Pulmonary artery endothelial cell (primary cell): Measurements from ENCODE around the gene CBX4. TPM values are rescaled to one million over a fixed set of nuclear protein-coding genes. Genes with fewer than 3 reads are reported as not detected.
"Not testable (repeated sequence)": the region's sequence is repeated elsewhere in the genome, so short reads cannot be mapped to it uniquely, and the experiment has no call there.

Experiments used
- DNase-seq: peaks from one replicate; pipeline ENCODE4 v3.0.0-alpha.2; 2011; ENCODE audit warnings: low read depth, low spot score
- total RNA-seq: library from RNA; depleted of rRNA; stranded (reverse); fragments of >200 nt; gene quantifications from 2 replicates; pipeline ENCODE4 v1.2.3, GENCODE V29; 2014

Gene CBX4
- total RNA-seq, 1 donor from 2014 or later: 7.6 TPM

- no peak for DNase-seq
Measured at GRCh38 chr17:79861413-79862216, 22.4 kb upstream of the CBX4 start.

DNA sequence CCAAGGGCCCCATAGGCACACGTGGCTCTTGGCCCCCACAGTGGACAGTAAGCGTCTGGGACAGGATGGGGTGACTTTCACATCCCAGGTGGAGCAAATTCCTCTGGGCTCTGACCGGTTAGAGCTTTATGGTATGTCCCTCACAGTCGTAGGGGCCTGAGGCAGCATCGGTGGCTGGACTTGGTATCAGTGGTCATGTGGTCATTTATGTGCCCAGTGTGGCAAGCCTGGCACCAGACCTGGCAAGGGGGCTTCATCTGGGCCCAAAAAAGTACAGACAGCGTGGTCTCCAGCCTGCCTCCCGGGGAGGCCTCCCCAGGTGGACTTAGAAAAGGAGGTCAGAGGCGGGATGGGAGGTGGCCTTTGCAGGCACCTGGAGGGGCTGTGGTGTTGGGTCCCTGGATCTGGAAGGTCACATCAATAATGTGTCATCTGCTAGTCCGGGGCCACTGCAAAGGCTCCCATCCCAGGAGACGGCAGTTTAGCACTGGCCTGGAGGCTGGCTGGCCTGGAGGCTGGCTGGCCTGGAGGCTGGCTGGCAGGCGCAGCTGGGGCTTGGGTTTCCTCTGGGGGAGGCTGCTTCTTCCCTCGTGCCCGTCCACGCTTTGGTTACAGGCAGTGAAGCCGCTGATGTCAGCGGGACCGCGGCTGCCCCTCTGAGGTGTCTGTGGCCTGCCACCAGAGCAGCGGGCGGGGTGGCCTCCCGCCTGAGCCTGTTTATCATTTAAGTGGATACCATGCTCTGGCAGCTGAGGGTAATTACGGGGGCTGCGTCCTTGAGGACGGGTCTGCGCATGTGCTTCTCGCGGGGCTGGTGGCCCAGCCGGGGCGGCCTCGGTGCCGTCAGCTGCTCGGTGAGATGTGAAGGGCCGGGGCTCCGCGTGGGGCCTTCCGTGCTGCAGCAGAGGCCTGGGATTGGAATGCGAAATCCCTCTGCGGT, 20.7 kb upstream of the CBX4 start:
- no peak for DNase-seq

DNA sequence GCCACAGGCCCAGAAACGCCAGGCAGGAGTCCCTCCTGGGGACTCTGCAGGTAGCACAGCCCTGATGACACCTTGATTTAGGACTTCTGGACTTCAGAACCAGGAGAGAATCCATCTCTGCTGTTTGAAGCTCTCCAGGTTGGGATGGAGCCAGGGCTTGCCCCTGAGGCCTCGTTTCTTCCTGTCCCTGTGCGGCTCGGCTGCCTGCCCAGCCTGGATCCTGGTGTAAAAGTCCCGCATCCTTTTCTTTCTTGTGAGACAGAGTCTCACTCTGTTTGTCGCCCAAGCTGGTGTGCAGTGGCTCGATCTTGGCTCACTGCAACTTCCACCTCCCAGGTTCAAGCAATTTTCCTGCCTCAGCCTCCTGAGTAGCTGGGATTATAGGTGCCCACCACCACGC, 17.9 kb upstream of the CBX4 start:
- DNase-seq: no peak

DNA sequence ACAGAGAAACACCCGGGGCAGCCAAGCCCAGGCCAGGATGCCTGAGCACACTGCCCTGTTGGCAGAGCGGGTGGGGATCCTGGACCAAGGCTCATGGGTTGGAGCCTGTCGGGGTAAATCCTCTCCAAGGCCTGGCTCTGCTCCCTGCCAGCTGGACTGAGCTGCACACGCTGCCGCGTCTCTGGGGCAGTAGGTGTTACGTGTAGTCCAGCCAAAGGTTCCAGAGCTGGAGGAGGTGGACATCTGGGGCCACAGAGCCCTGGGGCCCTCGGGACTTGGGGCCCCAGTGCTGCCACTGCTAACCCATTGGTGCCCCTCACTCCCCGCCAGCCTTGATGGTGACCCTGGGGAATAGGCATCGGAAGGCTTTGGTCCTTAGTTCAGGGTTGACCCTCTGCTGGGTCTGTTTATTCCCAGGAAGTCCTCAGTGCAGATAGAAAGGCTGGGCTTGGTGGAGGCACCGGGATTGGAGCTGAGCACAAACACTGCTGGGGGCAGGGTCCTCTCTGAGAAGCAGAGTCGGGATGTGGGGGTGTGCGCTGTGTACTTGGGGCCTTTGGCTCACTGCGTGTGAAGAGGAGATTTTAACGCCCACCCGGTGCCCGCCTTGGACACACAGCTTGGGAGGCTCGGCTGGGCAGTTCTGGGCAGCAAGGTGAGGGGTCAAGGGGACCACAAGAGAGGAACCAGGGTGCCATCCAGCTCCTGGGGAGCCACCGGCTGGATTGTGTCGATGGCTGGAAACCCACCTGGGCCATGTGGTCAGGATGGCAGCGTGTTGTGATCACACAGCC, 16.3 kb upstream of the CBX4 start:
- DNase-seq: no peak

- no peak for DNase-seq
Measured at GRCh38 chr17:79854080-79855060, 15.1 kb upstream of the CBX4 start.

DNA sequence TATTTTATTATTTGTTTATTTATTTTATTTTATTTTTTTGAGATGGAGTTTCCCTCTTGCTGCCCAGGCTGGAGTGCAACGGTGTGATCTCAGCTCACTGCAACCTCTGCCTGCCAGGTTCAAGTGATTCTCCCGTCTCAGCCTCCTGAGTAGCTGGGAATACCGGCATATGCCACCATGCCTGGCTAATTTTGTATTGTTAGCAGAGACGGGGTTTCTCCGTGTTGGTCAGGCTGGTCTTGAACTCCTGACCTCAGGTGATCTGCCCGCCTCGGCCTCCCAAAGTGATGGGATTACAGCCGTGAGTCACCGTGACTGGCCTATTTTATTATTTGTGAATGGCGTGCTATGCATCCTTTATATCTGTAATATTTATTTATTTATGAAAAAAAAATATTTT, 13.9 kb upstream of the CBX4 start:
- not testable (repeated sequence) for DNase-seq

DNA sequence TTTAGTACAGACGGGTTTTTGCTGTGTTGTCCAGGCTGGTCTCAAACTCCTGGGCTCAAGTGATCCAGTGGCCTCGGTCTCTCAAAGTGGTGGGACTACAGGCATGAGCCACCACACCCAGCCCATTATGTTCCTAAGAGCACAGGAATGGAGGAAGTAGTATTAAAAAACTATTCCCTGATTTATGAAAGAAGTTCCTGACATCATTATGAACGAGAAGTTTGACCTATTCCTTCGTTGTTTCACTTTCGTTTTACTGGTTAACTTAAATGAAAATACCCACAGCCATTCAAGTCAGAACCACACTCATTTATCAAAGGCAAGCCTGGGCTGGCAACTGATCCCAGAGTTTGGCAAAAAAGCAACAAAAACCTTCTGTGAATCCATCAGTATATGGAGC, 13.5 kb upstream of the CBX4 start:
- DNase-seq: no peak

- DNase-seq: no peak
Measured at GRCh38 chr17:79851461-79851817, 12.2 kb upstream of the CBX4 start.

DNA sequence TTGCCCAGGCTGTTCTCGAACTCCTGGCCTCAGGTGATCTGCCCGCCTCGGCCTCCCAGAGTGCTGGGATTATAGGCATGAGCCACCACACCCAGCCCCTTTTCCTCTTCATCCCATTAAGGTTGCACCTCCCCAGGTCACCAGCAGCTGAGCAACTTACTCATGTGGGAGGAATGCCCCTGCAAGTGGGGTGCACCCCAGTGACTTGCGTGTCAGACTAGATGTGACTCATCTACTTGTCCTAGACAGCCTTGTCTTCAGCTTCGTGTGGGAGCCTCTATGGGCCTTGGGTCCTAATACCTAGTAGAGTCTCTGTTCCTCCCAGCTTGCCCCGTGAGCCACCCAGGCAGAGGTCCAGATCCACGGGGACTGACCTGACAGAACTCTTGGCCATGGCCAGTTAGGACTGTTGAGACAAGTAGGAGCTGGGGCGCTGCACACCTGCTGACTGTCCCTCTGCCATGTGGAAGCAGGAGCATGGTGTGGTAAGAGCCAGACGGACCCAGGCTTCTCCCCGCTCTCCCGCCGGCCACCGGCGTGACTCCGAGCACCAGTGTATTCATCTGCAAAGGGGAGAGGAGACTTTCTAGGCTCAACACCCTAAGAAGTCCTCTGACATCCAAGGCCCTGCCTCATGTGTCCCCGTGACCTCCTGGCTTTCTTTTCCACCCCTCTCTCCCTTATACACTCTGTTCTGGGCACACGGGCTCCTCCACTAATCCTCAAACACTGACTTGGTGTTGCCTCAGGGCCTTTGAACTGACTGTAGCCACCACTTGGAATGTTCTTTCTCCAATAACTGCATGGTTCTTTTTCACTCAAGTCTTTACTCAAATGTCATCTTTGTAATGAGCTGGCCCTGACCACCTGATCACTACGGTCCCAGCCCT, 11.6 kb upstream of the CBX4 start:
- DNase-seq: no peak

- no peak for DNase-seq
Measured at GRCh38 chr17:79849953-79850352, 10.7 kb upstream of the CBX4 start.

GRCh38 chr17:79848370-79848766, 9.1 kb upstream of the CBX4 start:
- no peak for DNase-seq

DNA sequence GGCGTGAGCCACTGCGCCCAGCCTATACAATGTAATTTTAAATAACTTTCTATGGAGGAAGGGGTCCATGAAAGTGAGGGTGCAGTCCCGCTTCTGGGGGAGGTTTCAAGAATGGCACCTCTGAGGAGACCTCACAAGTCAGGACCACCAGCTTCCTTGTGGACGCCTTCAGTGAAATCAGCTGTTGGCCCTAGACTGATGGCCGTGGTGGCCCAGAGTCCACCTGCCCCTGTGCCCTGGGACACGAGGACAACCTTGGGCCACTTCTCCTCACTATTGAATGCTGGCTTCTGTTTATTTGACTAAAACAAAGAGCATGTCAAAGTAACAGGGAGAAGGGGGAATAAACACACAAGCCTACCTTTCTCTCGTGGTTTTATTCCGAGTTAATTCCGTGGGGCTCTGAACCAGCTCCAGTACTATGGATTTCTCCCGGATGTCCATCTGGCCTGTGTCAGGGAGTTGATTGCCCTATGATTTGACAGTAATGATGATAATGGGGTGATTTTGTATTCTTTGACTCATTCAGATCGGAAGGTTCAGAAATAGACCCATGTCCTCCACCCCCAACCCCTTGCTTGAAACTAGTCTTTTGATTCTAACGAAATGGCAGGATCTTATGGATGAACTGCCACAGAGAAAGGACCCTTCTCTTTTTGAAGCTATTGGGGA, 8.6 kb upstream of the CBX4 start:
- no peak for DNase-seq

- DNase-seq: no peak
Measured at GRCh38 chr17:79845601-79845949, 6.3 kb upstream of the CBX4 start.

- no peak for DNase-seq
Measured at GRCh38 chr17:79844869-79845600, 5.8 kb upstream of the CBX4 start.

DNA sequence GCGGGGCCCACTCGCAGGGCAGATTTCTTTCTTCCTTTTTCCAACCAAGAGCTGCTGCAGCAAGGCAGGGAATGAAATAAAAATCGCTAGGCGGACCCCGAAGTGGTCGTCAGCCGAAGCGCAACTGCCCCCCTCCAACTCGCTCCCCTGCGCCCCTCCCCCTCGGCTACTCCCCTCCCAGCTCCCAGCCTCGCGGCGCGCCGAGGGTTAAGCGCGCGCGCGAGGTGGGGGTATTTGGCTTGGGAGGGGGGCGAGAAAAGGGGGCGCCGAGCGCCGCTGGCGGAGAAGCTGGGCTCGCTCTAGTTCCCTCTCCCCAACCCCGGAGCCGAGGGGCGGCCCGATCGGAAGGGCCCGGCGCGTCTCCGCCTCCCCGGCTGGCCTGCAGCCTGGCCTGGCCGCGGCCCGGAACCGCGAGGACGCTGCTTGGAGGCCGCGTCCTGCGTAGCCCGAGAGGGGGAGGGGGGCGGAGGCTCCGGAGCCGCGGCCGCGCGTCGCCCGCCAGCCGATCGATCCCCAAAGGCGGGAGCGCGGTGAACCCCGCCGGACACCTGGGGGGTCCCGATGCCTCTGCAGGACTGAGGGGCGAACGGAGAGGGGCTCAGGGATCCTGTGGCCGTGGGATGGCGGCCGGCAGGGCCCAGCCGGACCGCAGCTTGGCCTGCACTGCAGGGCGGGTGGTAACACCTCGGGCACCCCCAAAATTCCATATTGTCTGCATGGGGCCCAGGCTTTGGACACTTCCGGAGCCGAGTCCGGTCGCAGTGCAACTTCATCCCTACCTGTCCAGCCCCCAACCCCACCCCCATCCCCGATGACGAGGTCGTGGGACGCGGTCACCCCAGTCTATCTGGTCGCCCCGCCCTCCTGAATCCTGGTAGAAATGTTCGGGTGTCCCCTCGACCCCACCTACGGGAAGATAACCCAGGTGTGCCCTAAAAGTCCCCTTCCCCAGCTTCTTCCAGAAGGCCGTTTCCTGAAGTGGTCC, 4.9 kb upstream of the CBX4 start:
- no peak for DNase-seq

- DNase-seq: no peak
Measured at GRCh38 chr17:79843474-79843815, 4.2 kb upstream of the CBX4 start.
